WTC11 (cell line): Measurements from ENCODE around the gene HBG1. TPM values are rescaled to one million over a fixed set of nuclear protein-coding genes. Genes with fewer than 3 reads are reported as not detected.

Source experiments
- ATAC-seq: fragments of 200-7000 bp; cut with Tn5 transposase; 2 replicates; pipeline ENCODE4 v1.10.0; 2021; ENCODE audit warnings: mild to moderate bottlenecking, moderate library complexity
- CTCF ChIA-PET: fragments of 300-600 bp; sonication (Branson Sonifier 250); formaldehyde crosslinking; loops from one replicate; lab custom pipeline; 2021; ENCODE audit warnings: antibody characterized with exemption; lab: Charles Lee
- POLR2A ChIA-PET: fragments of 350-600 bp; sonication (Branson Sonifier 250); formaldehyde crosslinking; loops from one replicate; lab custom pipeline; 2021; ENCODE audit warnings: antibody characterized with exemption; lab: Charles Lee
- DNase-seq: peaks from one replicate; pipeline ENCODE4 v3.0.0; 2021; ENCODE audit warnings: low spot score
- H3K27ac Mint-ChIP-seq: 2 replicates; pipeline ENCODE4 v1.8.0; 2021; ENCODE audit warnings: mixed read lengths
- H3K27me3 Mint-ChIP-seq: 2 replicates; pipeline ENCODE4 v1.8.0; 2021; ENCODE audit warnings: low read depth, mild to moderate bottlenecking, moderate library complexity, mixed read lengths
- H3K36me3 Mint-ChIP-seq: 2 replicates; pipeline ENCODE4 v1.8.0; 2021; ENCODE audit warnings: mixed read lengths
- H3K4me1 Mint-ChIP-seq: 2 replicates; pipeline ENCODE4 v1.8.0; 2022; ENCODE audit warnings: mixed read lengths
- H3K4me3 Mint-ChIP-seq: 2 replicates; pipeline ENCODE4 v1.8.0; 2021; ENCODE audit warnings: mild to moderate bottlenecking, moderate library complexity, mixed read lengths
- H3K9me3 Mint-ChIP-seq: 2 replicates; pipeline ENCODE4 v1.8.0; 2021; ENCODE audit warnings: mixed read lengths
- ATF1 ChIP-seq: sonication (generic); formaldehyde crosslinking; IDR thresholded peaks from 2 replicates; pipeline ENCODE4 v1.8.1; 2023; ENCODE audit warnings: mild to moderate bottlenecking, moderate library complexity, missing genetic modification reagents
- CREB1 ChIP-seq: sonication (generic); formaldehyde crosslinking; IDR thresholded peaks from 2 replicates; pipeline ENCODE4 v1.8.0; 2023; ENCODE audit warnings: mild to moderate bottlenecking, missing genetic modification reagents
- CREM ChIP-seq: sonication (generic); formaldehyde crosslinking; IDR thresholded peaks from 2 replicates; pipeline ENCODE4 v1.8.1; 2022; ENCODE audit warnings: mild to moderate bottlenecking, missing genetic modification reagents, moderate library complexity
- ELF4 ChIP-seq: sonication (generic); formaldehyde crosslinking; IDR thresholded peaks from 2 replicates; pipeline ENCODE4 v1.8.1; 2022; ENCODE audit warnings: low read depth, mild to moderate bottlenecking, moderate library complexity, missing genetic modification reagents
- EMX1 ChIP-seq: fragments of 250-450 bp; sonication (Bioruptor Pico); IDR thresholded peaks from 2 replicates; pipeline ENCODE4 v1.8.0; 2021; ENCODE audit warnings: mild to moderate bottlenecking
- ESRRA ChIP-seq: sonication (generic); formaldehyde crosslinking; IDR thresholded peaks from 2 replicates; pipeline ENCODE4 v1.8.1; 2022; ENCODE audit warnings: mild to moderate bottlenecking, missing genetic modification reagents, borderline replicate concordance
- FOXJ3 ChIP-seq: sonication (generic); formaldehyde crosslinking; IDR thresholded peaks from 2 replicates; pipeline ENCODE4 v1.9.0; 2021; ENCODE audit warnings: missing genetic modification reagents, mild to moderate bottlenecking, borderline replicate concordance
- IRF2 ChIP-seq: sonication (generic); formaldehyde crosslinking; IDR thresholded peaks from 2 replicates; pipeline ENCODE4 v1.8.0; 2022; ENCODE audit warnings: low read depth, missing genetic modification reagents, borderline replicate concordance
- NR1H2 ChIP-seq: sonication (generic); formaldehyde crosslinking; IDR thresholded peaks from 2 replicates; pipeline ENCODE4 v1.9.0; 2021; ENCODE audit warnings: mild to moderate bottlenecking, moderate library complexity, missing genetic modification reagents
- TP53 ChIP-seq: sonication (generic); formaldehyde crosslinking; IDR thresholded peaks from 2 replicates; pipeline ENCODE4 v1.8.1; 2023; ENCODE audit warnings: mild to moderate bottlenecking, missing genetic modification reagents
- ZNF121 ChIP-seq: sonication (generic); formaldehyde crosslinking; IDR thresholded peaks from 2 replicates; pipeline ENCODE4 v1.8.0; 2023; ENCODE audit warnings: missing genetic modification reagents
- ZNF219 ChIP-seq: sonication (generic); formaldehyde crosslinking; IDR thresholded peaks from 2 replicates; pipeline ENCODE4 v1.8.0; 2023; ENCODE audit warnings: missing genetic modification reagents, mild to moderate bottlenecking, borderline replicate concordance
- ZNF416 ChIP-seq: fragments of 250-450 bp; sonication (Bioruptor Pico); IDR thresholded peaks from 2 replicates; pipeline ENCODE4 v1.9.0; 2021; ENCODE audit warnings: mild to moderate bottlenecking, inconsistent platforms
- total RNA-seq: library from RNA; stranded (reverse); gene quantifications from 3 replicates; pipeline ENCODE4 v1.2.3, GENCODE V29; 2021
- TF ChIP-seq, protein P1 (sequence below): sonication (generic); formaldehyde crosslinking; IDR thresholded peaks from 2 replicates; pipeline ENCODE4 v1.8.1; 2022; ENCODE audit warnings: low read depth, missing genetic modification reagents, borderline replicate concordance
- TF ChIP-seq, protein P2 (sequence below): fragments of 250-450 bp; sonication (Bioruptor Pico); IDR thresholded peaks from 2 replicates; pipeline ENCODE4 v1.9.0; 2021; ENCODE audit warnings: mild to moderate bottlenecking
- TF ChIP-seq, protein P3 (sequence below): fragments of 250-450 bp; sonication (Bioruptor Pico); IDR thresholded peaks from 2 replicates; pipeline ENCODE4 v2.1.2; 2022; ENCODE audit warnings: mild to moderate bottlenecking, moderate library complexity
- TF ChIP-seq, protein P4 (sequence below): fragments of 250-450 bp; sonication (Bioruptor Pico); IDR thresholded peaks from 2 replicates; pipeline ENCODE4 v1.9.0; 2021; ENCODE audit warnings: mild to moderate bottlenecking, borderline replicate concordance
- TF ChIP-seq, protein P5 (sequence below): sonication (generic); formaldehyde crosslinking; IDR thresholded peaks from 2 replicates; pipeline ENCODE4 v1.8.0; 2023; ENCODE audit warnings: missing genetic modification reagents
- TF ChIP-seq, protein P6 (sequence below): sonication (generic); formaldehyde crosslinking; IDR thresholded peaks from 2 replicates; pipeline ENCODE4 v1.8.1; 2023; ENCODE audit warnings: mild to moderate bottlenecking, missing genetic modification reagents, borderline replicate concordance
- TF ChIP-seq, protein P7 (sequence below): fragments of 250-450 bp; sonication (Bioruptor Pico); IDR thresholded peaks from 2 replicates; pipeline ENCODE4 v1.8.0; 2021; ENCODE audit warnings: mild to moderate bottlenecking

The HBG1 gene
- total RNA-seq, 1 experiment from 2014 or later, result 3.4 TPM

DNA sequence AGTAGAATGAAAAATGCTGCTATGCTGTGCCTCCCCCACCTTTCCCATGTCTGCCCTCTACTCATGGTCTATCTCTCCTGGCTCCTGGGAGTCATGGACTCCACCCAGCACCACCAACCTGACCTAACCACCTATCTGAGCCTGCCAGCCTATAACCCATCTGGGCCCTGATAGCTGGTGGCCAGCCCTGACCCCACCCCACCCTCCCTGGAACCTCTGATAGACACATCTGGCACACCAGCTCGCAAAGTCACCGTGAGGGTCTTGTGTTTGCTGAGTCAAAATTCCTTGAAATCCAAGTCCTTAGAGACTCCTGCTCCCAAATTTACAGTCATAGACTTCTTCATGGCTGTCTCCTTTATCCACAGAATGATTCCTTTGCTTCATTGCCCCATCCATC lies 35.0 kb upstream of the HBG1 start:
- Mint-ChIP-seq H3K27ac (no peak overlapping the region), H3K27me3 (no peaks in the 10 kb centered on the region), H3K4me3 (no peak overlapping the region), H3K9me3 (no peaks in the 10 kb centered on the region; the same call in 1 of the 2 replicates), H3K4me1 (peaks cover 5% of the 10 kb centered on the region), H3K36me3 (no peaks in the 10 kb centered on the region)
- CTCF ChIA-PET, result no interaction called here
- no peak for ATAC-seq
- no peak for TF ChIP-seq ESRRA (CRISPR knock-in tag)
- TF ChIP-seq, all 79 proteins: peak for 0
- DNase-seq, result no peak
- POLR2A ChIA-PET, result no interaction called here

DNA sequence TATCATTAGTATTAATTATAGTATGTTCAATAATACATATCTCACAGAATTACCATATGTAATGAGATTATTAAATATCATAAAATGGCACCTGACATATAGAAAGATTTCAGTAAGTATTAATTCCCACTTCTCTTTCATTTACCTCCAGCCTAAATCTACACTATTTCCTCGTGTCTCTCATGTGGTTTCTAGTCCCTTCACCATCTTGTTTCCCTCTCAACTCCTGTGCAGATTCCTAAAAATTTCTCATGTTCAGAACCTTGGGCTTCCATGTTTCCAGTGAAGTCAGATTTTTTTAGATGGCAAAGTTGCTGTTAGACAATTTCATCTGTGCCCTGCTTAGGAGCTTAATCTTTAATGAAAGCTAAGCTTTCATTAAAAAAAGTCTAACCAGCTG lies 34.2 kb upstream of the HBG1 start:
- Mint-ChIP-seq H3K27me3 (no peaks in the 10 kb centered on the region), H3K4me3 (no peak overlapping the region), H3K27ac (no peak overlapping the region), H3K4me1 (peaks cover 5% of the 10 kb centered on the region)
- CTCF ChIA-PET, result no interaction called here
- TF ChIP-seq CREM (CRISPR knock-in tag) (no peak), ZNF219 (CRISPR knock-in tag) (no peak), ZNF416 (CRISPR knock-in tag) (no peak), FOXJ3 (CRISPR knock-in tag) (no peak), ATF1 (CRISPR knock-in tag) (no peak), TP53 (no peak)
- TF ChIP-seq, protein P1, sequence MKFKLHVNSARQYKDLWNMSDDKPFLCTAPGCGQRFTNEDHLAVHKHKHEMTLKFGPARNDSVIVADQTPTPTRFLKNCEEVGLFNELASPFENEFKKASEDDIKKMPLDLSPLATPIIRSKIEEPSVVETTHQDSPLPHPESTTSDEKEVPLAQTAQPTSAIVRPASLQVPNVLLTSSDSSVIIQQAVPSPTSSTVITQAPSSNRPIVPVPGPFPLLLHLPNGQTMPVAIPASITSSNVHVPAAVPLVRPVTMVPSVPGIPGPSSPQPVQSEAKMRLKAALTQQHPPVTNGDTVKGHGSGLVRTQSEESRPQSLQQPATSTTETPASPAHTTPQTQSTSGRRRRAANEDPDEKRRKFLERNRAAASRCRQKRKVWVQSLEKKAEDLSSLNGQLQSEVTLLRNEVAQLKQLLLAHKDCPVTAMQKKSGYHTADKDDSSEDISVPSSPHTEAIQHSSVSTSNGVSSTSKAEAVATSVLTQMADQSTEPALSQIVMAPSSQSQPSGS (CRISPR knock-in tag), result no peak
- TF ChIP-seq, protein P2, sequence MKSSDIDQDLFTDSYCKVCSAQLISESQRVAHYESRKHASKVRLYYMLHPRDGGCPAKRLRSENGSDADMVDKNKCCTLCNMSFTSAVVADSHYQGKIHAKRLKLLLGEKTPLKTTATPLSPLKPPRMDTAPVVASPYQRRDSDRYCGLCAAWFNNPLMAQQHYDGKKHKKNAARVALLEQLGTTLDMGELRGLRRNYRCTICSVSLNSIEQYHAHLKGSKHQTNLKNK (CRISPR knock-in tag), result no peak
- TF ChIP-seq, protein P3, sequence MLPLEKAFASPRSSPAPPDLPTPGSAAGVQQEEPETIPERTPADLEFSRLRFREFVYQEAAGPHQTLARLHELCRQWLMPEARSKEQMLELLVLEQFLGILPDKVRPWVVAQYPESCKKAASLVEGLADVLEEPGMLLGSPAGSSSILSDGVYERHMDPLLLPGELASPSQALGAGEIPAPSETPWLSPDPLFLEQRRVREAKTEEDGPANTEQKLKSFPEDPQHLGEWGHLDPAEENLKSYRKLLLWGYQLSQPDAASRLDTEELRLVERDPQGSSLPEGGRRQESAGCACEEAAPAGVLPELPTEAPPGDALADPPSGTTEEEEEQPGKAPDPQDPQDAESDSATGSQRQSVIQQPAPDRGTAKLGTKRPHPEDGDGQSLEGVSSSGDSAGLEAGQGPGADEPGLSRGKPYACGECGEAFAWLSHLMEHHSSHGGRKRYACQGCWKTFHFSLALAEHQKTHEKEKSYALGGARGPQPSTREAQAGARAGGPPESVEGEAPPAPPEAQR, result no peak
- TF ChIP-seq, all 79 proteins: peak for 0
- POLR2A ChIA-PET, result no interaction called here
- no peak for DNase-seq
- no peaks in the 10 kb centered on the region; the same call in 1 of the 2 replicates for H3K9me3 Mint-ChIP-seq
- ATAC-seq, result no peak
- no peaks in the 10 kb centered on the region for H3K36me3 Mint-ChIP-seq

DNA sequence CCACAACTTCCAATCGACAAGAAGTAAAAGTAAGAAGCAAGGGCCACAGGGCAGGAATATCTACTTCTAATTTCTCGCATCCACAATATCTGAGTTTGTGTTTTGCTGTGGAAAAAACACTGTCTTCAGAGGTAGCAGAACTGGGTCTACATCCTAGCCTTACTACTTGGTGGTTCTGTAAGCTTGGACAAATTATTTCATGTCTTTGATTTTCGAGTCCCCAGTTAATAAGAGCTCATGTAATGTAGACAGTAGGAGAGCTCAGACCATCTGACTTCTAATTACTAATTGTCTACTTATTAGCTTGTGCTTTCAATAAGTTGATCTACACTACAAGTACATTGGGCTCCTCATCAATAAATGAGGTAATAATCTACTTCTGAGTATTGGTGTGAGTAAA lies 33.4 kb upstream of the HBG1 start:
- peaks cover 5% of the 10 kb centered on the region for H3K4me1 Mint-ChIP-seq
- ChIA-PET POLR2A (no interaction called here), CTCF (no interaction called here)
- H3K27me3 Mint-ChIP-seq, result no peaks in the 10 kb centered on the region
- ATAC-seq (no peak), DNase-seq (no peak)
- H3K36me3 Mint-ChIP-seq, result no peaks in the 10 kb centered on the region
- no peak overlapping the region for H3K27ac Mint-ChIP-seq
- no peaks in the 10 kb centered on the region; the same call in 1 of the 2 replicates for H3K9me3 Mint-ChIP-seq
- no peak overlapping the region for H3K4me3 Mint-ChIP-seq
- TF ChIP-seq EMX1 (no peak), CREB1 (CRISPR knock-in tag) (no peak), ZNF121 (CRISPR knock-in tag) (no peak), NR1H2 (CRISPR knock-in tag) (no peak), IRF2 (CRISPR knock-in tag) (no peak), ATF1 (CRISPR knock-in tag) (no peak), ELF4 (no peak)
- TF ChIP-seq, protein P4, sequence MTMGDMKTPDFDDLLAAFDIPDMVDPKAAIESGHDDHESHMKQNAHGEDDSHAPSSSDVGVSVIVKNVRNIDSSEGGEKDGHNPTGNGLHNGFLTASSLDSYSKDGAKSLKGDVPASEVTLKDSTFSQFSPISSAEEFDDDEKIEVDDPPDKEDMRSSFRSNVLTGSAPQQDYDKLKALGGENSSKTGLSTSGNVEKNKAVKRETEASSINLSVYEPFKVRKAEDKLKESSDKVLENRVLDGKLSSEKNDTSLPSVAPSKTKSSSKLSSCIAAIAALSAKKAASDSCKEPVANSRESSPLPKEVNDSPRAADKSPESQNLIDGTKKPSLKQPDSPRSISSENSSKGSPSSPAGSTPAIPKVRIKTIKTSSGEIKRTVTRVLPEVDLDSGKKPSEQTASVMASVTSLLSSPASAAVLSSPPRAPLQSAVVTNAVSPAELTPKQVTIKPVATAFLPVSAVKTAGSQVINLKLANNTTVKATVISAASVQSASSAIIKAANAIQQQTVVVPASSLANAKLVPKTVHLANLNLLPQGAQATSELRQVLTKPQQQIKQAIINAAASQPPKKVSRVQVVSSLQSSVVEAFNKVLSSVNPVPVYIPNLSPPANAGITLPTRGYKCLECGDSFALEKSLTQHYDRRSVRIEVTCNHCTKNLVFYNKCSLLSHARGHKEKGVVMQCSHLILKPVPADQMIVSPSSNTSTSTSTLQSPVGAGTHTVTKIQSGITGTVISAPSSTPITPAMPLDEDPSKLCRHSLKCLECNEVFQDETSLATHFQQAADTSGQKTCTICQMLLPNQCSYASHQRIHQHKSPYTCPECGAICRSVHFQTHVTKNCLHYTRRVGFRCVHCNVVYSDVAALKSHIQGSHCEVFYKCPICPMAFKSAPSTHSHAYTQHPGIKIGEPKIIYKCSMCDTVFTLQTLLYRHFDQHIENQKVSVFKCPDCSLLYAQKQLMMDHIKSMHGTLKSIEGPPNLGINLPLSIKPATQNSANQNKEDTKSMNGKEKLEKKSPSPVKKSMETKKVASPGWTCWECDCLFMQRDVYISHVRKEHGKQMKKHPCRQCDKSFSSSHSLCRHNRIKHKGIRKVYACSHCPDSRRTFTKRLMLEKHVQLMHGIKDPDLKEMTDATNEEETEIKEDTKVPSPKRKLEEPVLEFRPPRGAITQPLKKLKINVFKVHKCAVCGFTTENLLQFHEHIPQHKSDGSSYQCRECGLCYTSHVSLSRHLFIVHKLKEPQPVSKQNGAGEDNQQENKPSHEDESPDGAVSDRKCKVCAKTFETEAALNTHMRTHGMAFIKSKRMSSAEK, result no peak
- TF ChIP-seq, protein P5, sequence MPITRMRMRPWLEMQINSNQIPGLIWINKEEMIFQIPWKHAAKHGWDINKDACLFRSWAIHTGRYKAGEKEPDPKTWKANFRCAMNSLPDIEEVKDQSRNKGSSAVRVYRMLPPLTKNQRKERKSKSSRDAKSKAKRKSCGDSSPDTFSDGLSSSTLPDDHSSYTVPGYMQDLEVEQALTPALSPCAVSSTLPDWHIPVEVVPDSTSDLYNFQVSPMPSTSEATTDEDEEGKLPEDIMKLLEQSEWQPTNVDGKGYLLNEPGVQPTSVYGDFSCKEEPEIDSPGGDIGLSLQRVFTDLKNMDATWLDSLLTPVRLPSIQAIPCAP (CRISPR knock-in tag), result no peak
- TF ChIP-seq, protein P6, sequence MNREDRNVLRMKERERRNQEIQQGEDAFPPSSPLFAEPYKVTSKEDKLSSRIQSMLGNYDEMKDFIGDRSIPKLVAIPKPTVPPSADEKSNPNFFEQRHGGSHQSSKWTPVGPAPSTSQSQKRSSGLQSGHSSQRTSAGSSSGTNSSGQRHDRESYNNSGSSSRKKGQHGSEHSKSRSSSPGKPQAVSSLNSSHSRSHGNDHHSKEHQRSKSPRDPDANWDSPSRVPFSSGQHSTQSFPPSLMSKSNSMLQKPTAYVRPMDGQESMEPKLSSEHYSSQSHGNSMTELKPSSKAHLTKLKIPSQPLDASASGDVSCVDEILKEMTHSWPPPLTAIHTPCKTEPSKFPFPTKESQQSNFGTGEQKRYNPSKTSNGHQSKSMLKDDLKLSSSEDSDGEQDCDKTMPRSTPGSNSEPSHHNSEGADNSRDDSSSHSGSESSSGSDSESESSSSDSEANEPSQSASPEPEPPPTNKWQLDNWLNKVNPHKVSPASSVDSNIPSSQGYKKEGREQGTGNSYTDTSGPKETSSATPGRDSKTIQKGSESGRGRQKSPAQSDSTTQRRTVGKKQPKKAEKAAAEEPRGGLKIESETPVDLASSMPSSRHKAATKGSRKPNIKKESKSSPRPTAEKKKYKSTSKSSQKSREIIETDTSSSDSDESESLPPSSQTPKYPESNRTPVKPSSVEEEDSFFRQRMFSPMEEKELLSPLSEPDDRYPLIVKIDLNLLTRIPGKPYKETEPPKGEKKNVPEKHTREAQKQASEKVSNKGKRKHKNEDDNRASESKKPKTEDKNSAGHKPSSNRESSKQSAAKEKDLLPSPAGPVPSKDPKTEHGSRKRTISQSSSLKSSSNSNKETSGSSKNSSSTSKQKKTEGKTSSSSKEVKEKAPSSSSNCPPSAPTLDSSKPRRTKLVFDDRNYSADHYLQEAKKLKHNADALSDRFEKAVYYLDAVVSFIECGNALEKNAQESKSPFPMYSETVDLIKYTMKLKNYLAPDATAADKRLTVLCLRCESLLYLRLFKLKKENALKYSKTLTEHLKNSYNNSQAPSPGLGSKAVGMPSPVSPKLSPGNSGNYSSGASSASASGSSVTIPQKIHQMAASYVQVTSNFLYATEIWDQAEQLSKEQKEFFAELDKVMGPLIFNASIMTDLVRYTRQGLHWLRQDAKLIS, result no peak
- TF ChIP-seq, protein P7, sequence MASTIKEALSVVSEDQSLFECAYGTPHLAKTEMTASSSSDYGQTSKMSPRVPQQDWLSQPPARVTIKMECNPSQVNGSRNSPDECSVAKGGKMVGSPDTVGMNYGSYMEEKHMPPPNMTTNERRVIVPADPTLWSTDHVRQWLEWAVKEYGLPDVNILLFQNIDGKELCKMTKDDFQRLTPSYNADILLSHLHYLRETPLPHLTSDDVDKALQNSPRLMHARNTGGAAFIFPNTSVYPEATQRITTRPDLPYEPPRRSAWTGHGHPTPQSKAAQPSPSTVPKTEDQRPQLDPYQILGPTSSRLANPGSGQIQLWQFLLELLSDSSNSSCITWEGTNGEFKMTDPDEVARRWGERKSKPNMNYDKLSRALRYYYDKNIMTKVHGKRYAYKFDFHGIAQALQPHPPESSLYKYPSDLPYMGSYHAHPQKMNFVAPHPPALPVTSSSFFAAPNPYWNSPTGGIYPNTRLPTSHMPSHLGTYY (CRISPR knock-in tag), result no peak
